Pancreas (tissue), 10 donors: Measurements from ENCODE around the gene TFCP2. TPM values are rescaled to one million over a fixed set of nuclear protein-coding genes. Genes with fewer than 3 reads are reported as not detected.

ENCODE experiments used
- ATAC-seq, 4 donors: fragments of 200-7000 bp; cut with Tn5 transposase; one replicate each; pipeline versions ENCODE4 v1.8.0 to v1.9.1; 2020; ENCODE audit warnings: mild to moderate bottlenecking in 4 of 4, moderate library complexity in 4 of 4
- DNase-seq, 6 donors: peaks; one replicate each; pipeline ENCODE4 v3.0.0-alpha.2; 2020
- FAIRE-seq: peaks from 2 replicates; lab custom pipeline; 2012; peaks lifted over from hg19 to GRCh38; lab: Jason Lieb, UNC
- H3K27ac ChIP-seq, 4 donors: fragments of 200-600 bp; sonication (generic); 1 replicate in 3 of 4; 2 replicates in 1 of 4; pipeline versions ENCODE4 v1.5.0 to v1.8.0; 2020
- H3K27me3 ChIP-seq, 4 donors: fragments of 200-600 bp; one replicate each; pipeline ENCODE4 v1.8.0; 2021
- H3K36me3 ChIP-seq, 3 donors: fragments of 200-600 bp; sonication (generic) in 1 of 3; one replicate each; pipeline versions ENCODE4 v1.5.0 to v1.8.0; 2020 to 2021
- H3K4me1 ChIP-seq, 3 donors: fragments of 200-600 bp; one replicate each; pipeline ENCODE4 v1.8.0; 2021
- H3K4me3 ChIP-seq, 4 donors: fragments of 200-600 bp; sonication (generic) in 2 of 4; one replicate each; pipeline versions ENCODE4 v1.5.0 to v1.8.0; 2020 to 2021
- H3K9me3 ChIP-seq, 4 donors: fragments of 200-600 bp; one replicate each; pipeline ENCODE4 v1.8.0; 2021
- CTCF ChIP-seq, 4 donors: fragments of 200-600 bp; sonication (generic) in 3 of 4; IDR thresholded peaks; one replicate each; pipeline versions ENCODE4 v1.5.0 to v1.8.0; 2021; ENCODE audit warnings: antibody characterized with exemption in 4 of 4
- WGBS, 2 donors: extraction: QIAGEN DNeasy Blood & Tissue Kit; methylation state at CpG; one replicate each; pipeline ENCODE4 v1.1.7; 2013; 5-methylcytosine and 5-hydroxymethylcytosine counted together
- intact Hi-C, 3 donors: fragments of 100-400 bp; cut with DNase I; formaldehyde crosslinking; loops; one replicate each; pipeline versions ENCODE4 v1.11.1 to v1.14.2; 2022
- polyA plus RNA-seq, 2 donors: library from polyadenylated mRNA; stranded (reverse); fragments of 200-250 nt; gene quantifications; one replicate each; pipeline ENCODE4 v1.2.3, GENCODE V29; 2013
- total RNA-seq, 6 donors: library from RNA; stranded (reverse); fragmentation: NEBNext Ultra II Directional in 4 of 6; extraction: Animal tissue kit (Norgen Biotek cat#: 25700) in 4 of 6; gene quantifications; one replicate each; pipeline versions ENCODE4 v1.2.1 to v1.2.4, GENCODE V29; 2021 to 2023
- donor health status: healthy with polysubstance abuse.
- donor health status: DM: no; HTN: no; CAD: no; lungs with moderate emphysema.
- donor health status: DM: no; HTN: no; CAD: no.
- donor health status: control.
- donor health status: control.
- donor health status: Bipolar disorder and iron deficiency.
- donor health status: DM: yes; HTN: yes; CAD: no.
- donor health status: DM: no; HTN: no; CAD: no.
- donor health status: DM: no; HTN: no; CAD: no.
- donor health status: DM: yes; HTN: yes; CAD: no.

TFCP2 gene
- total and polyA plus RNA-seq, 8 donors: 6.7 to 15.3 (median 9.1) TPM

DNA sequence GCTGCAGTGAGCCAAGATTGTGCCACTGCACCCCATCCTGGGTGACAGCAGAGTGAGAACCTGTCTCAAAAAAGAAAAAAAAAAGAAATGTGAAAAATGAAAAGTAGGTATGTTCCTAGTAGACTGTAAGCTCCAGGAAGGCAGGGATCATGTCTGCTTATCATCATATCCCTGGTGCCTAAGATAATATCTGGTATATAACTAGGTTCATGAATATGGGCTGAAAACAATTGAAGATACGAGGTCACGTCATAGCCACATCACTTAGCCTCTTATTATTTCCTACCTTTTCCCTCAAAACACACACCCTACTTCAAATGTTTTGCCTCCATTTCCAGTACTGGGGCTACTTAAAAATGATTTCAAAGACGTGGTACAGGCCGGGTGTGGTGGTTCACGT lies 42.0 kb upstream of the TFCP2 start:
- Histone ChIP-seq H3K9me3 (no peaks in the 10 kb centered on the region), H3K36me3 (no peaks in the 10 kb centered on the region), H3K27ac (no peak overlapping the region), H3K27me3 (no peaks in the 10 kb centered on the region), H3K4me1 (peaks cover 0 to 13% (median 8%) of the 10 kb centered on the region in 3 donors), H3K4me3 (no peak overlapping the region)
- no peak for ATAC-seq
- DNase-seq: no peak
- TF ChIP-seq CTCF (IDR thresholded peaks at IDR 0.05): no peak
- no peak for FAIRE-seq
- intact Hi-C loops: no loop called here
- 94 to 97% methylated on average over 5 of the region's 5 CpGs for WGBS, 2 donors

DNA sequence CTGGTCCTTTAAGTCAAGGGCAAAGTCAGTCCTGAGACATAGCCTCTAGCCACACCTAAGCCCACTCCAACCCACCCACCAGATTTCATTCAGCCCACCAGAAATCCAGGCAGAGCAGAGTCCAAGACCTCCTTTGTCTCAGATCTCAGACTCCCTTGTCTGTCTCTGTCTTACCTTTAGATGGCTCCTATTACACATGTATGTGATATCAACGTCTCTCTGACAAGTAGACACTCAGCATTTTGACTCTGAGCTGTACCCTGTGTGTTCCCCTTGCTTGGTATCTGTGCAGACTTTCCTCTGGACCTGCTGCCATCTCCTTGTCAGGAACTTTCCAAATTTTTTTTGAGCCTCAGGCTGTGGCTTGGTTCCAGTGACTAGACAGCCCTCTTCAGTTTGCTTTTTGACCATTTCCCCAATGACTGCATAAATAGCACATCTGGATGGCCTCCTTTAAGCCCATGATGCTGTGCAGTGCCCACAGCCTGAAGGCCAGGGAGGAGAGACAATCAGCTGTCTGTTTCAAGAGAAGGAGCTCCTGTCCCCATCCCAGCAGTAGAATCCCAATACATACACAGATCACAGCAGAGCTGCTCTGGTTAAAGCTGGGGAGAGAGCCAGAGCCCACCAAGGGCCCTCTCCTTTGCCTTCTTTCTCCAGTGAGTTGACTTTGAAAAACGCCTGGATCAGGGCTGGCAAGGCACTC lies 37.9 kb upstream of the TFCP2 start:
- no peaks in the 10 kb centered on the region for H3K27me3 ChIP-seq
- no peaks in the 10 kb centered on the region for H3K36me3 ChIP-seq
- WGBS, 2 donors: 58 to 79% methylated on average over 2 of the region's 2 CpGs
- DNase-seq: no peak
- ATAC-seq: no peak
- H3K4me3 ChIP-seq: no peak overlapping the region
- no peak for TF ChIP-seq CTCF (IDR thresholded peaks at IDR 0.05)
- no peak overlapping the region for H3K27ac ChIP-seq
- no peaks in the 10 kb centered on the region for H3K4me1 ChIP-seq
- H3K9me3 ChIP-seq: no peaks in the 10 kb centered on the region
- FAIRE-seq: no peak
- intact Hi-C loops: no loop called here

GRCh38 chr12:51209259-51209658 lies 36.3 kb upstream of the TFCP2 start:
- DNase-seq (no peak), ATAC-seq (no peak), FAIRE-seq (no peak)
- no peaks in the 10 kb centered on the region for H3K9me3 ChIP-seq
- H3K27ac ChIP-seq: no peak overlapping the region
- H3K4me3 ChIP-seq: no peak overlapping the region
- no peaks in the 10 kb centered on the region for H3K36me3 ChIP-seq
- intact Hi-C loops: no loop called here
- 92 to 94% methylated on average over 2 of the region's 2 CpGs for WGBS, 2 donors
- H3K27me3 ChIP-seq: no peaks in the 10 kb centered on the region
- no peak for TF ChIP-seq CTCF (IDR thresholded peaks at IDR 0.05)
- no peaks in the 10 kb centered on the region for H3K4me1 ChIP-seq

DNA sequence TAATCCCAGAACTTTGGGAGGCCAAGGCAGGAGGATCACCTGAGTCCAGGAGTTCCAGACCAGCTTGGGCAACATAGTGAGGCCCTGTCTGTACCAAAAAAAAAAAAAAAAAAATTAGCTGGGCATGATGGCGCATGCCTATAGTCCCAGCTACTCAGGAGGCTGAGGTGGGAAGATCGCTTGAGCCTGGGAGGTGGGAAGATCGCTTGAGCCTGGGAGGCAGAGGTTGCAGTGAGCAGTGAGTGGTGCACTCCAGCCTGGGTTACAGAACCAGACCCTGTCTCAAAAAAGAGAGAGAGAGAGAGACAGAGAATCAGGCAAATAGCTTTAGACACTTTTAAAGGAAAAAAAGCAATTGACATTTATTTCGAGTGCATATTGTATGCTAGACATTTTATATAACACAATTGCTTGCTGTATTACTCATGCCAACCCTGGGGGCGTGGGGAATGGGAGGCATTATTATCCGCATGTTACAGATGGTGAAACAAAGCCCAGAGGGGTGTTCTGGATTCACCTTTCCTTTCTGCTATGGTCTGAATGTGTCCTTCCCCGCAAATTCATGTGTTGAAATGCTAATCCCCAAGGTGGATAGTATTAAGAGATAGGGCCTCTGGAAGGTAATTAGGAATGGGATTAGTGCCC lies 35.2 kb upstream of the TFCP2 start:
- DNase-seq: no peak
- FAIRE-seq: no peak
- no peak for TF ChIP-seq CTCF (IDR thresholded peaks at IDR 0.05)
- 91 to 94% methylated on average over 7 of the region's 7 CpGs for WGBS, 2 donors
- no peak overlapping the region for H3K4me3 ChIP-seq
- no peaks in the 10 kb centered on the region for H3K4me1 ChIP-seq
- ATAC-seq: no peak
- H3K36me3 ChIP-seq: no peaks in the 10 kb centered on the region
- no peaks in the 10 kb centered on the region for H3K9me3 ChIP-seq
- no peak overlapping the region for H3K27ac ChIP-seq
- no peaks in the 10 kb centered on the region for H3K27me3 ChIP-seq
- intact Hi-C loops: no loop called here

DNA sequence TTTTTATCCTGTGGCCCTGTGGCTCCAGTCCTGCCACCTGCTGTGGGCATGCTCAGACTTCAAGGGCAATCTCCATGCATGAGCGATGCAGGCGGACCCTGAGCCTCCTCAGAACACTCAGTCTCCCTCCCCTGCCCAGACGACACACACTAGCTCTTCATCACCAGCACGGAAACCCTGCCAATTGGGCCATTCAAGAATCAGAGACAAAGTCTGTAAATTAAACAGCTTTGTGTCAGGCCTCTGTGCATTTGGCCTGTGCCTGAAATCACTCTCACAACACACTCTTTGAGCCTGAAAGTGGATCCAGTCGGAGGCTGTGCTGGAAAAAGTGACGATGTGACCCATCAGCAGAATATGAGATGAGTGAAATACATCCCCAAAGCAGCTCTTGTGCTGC lies 32.4 kb upstream of the TFCP2 start:
- Histone ChIP-seq H3K9me3 (no peaks in the 10 kb centered on the region), H3K27ac (no peak overlapping the region), H3K27me3 (no peaks in the 10 kb centered on the region), H3K4me1 (no peaks in the 10 kb centered on the region), H3K36me3 (no peaks in the 10 kb centered on the region), H3K4me3 (no peak overlapping the region)
- ATAC-seq: no peak
- TF ChIP-seq CTCF (IDR thresholded peaks at IDR 0.05): no peak
- intact Hi-C loops: no loop called here
- WGBS, 2 donors: 95 to 99% methylated on average over 6 of the region's 6 CpGs
- no peak for FAIRE-seq
- no peak for DNase-seq
